GM13977 (cell line): ENCODE measurements around the gene HGFAC.

ENCODE experiments used
- DNase-seq: peaks from one replicate; pipeline ENCODE4 v3.0.0; 2012; ENCODE audit warnings: low spot score
- in situ Hi-C: fragments of 300-500 bp; cut with MboI; formaldehyde crosslinking; loops from one replicate; pipeline ENCODE4 v1.12.0; 2022; ENCODE audit warnings: low sequenced_read_pairs, low pct_unique_long_range_greater_than_20kb, mixed read lengths, inconsistent platforms; ENCODE audit not compliant: unreplicated experiment
- TF ChIP-seq, protein P1 (sequence below): IDR thresholded peaks from 2 replicates; pipeline ENCODE4 v1.5.1; 2012; ENCODE audit warnings: mild to moderate bottlenecking, control low read depth; ENCODE audit not compliant: insufficient read depth; ENCODE audit errors: extremely low read depth, missing control alignments

The HGFAC gene

DNA sequence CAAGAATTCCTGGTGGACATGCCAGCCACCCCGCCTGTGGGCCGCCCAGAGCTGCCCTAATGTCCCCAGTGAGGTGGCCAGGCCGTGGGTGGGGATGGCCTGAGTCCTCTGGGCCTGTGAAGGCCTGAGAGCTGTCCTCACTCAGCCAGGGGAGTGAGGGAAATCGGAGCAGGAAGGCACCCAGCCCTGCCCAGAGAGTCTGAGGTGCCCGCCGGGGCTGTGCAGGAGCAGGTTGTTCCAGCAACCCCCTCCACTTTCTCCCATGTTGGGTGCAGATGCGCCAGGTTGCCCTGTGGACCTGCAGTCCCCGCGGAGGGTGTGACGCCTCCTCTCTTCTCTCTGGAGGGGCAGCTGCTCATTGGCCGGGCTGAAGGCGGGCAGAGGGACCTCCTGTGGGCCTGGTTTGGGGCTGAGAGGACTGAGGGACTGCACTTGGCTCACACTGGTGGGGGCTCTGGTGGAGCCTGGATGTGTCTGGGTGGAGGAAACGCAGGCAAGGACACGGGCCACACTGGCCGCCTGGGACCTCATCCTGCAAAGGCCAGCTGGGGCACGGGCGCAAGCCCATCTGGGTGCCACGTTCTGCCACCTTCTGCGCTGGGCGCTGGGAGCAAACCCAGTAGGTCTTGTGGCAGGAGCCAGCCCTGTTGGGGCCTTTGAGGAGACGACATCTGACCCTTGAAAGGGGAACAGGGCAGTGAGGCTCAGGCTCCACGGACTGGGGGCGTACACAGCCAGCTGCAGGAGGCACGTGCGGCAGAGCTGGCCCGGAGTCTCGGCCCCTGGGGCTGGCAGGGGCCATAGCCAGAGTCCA, 35.4 kb downstream of the HGFAC start:
- in situ Hi-C loops: no loop called here
- no peak for DNase-seq
- TF ChIP-seq, protein P1, sequence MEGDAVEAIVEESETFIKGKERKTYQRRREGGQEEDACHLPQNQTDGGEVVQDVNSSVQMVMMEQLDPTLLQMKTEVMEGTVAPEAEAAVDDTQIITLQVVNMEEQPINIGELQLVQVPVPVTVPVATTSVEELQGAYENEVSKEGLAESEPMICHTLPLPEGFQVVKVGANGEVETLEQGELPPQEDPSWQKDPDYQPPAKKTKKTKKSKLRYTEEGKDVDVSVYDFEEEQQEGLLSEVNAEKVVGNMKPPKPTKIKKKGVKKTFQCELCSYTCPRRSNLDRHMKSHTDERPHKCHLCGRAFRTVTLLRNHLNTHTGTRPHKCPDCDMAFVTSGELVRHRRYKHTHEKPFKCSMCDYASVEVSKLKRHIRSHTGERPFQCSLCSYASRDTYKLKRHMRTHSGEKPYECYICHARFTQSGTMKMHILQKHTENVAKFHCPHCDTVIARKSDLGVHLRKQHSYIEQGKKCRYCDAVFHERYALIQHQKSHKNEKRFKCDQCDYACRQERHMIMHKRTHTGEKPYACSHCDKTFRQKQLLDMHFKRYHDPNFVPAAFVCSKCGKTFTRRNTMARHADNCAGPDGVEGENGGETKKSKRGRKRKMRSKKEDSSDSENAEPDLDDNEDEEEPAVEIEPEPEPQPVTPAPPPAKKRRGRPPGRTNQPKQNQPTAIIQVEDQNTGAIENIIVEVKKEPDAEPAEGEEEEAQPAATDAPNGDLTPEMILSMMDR: no peak

DNA sequence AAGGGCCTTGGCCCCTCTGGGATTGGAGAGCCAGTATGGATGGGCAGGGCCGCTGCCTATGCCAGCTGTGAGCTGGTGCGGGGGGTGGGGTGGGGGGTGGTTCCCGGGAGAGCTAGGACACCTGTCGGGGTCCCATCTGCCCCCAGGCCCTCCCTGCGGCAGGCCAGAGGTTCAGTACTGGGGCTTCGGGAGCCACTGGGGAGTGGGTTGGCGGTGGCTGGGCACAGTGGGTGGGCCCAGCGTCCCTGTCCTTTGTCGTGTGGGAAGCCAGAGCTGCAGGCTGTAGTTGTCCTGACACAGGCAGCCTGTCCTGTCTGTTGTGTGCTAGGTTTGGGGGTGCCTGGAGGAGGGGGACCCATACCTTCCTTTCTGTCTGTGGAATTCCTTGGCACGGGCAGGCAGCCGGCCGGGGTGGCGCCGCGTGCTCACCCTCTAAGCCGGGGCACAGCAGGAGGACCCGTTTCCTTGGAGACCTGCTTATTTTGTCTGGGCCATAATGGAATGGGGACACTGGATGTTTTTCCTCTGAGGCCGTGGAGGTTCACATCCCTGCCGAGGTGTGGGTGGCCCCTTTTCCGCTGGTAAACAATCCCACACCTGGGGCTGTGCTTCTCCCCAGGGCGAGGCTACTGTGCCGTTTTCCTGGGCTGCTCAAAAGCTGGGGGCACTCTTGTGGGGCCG, 36.1 kb downstream of the HGFAC start:
- TF ChIP-seq, protein P1: no peak
- in situ Hi-C loops: no loop called here
- no peak for DNase-seq

DNA sequence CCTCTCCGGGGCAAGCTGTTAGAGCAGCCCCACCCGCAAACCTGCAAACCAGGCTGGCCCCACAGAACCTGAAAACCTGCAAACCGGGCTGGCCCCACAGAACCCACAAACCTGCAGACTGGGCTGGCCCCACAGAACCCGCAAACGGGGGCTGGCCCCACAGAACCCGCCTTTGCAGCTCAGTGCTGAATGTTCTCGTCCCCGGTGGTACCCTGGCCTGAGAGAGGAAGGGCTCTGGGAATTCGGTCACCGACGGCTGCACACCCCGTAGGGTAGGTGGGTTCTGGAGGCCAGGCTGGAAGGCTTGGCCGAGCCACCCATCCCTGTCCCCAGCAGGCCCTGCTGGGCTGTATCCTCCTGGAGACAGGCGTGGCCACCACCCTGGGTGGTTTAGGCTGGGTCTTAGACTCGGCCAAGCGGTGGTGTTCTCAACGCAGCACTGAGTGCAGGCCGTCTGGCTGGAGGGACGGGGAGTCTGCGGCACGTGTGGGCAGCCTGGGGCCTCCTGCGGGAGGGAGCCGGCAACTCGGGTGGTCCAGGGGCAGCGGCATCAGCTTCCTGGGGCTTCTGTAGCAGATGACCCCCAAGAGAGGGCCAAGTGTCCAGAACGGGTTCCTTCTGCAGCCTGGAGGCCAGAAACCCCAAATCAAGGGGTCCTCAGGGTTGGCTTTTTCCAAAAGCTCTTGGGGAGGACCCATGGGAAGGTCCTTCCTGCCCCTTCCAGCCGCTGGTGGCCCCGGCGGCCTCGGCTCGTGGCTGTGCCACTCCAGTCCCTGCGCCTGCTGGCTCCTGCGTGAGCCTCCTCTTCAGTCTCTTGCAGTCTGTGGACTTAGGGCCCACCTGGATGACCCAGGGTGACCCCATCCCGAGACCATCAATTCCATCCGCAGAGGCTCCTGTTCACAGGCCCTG, 36.9 kb downstream of the HGFAC start:
- in situ Hi-C loops: no loop called here
- TF ChIP-seq, protein P1: no peak
- no peak for DNase-seq

DNA sequence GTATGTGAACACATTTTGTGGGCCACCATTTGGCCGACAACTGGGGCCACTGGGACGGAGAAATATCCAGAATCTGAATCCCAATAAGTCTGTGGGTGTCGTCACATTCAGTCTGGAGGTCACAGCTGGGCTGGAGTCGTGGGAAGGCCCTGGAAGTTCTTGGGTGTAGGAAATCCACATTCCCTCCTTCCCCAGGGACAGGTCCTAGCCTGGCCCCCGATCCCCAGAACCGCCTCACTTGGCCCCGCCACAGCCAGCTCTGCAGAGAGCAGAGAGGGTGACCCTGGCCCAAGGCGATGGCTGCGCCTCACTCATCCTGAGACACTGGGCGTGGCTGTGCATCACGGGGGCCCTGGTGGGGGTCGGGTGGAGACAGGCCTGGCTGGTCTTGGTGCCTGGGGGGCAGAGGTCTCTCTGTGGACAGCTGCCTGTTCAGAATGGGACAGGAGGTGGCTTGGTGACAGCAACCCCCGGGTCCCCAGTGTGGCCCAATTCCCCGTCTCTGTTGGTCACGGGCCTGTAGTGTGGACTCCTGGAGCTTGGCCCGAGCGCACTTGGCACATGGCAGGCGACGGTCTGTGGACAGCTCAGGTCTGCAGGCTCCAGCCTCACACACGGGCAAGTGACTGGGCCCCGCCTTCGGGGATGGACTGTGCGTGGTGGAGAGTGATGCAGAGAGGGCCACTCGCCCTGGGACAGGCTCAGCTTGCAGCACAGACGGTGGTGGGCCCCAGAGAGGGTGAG, 37.8 kb downstream of the HGFAC start:
- DNase-seq: no peak
- TF ChIP-seq, protein P1: no peak
- in situ Hi-C loops: no loop called here

- TF ChIP-seq, protein P1: peak; percentile 98
- peak; percentile 92 for DNase-seq
- in situ Hi-C loops: no loop called here
Observed at GRCh38 chr4:3480528-3481112, 38.9 kb downstream of the HGFAC start.
